SK-N-SH (cell line): ENCODE data around the gene UNC119. TPM values are rescaled to one million over a fixed set of nuclear protein-coding genes. Genes with fewer than 3 reads are reported as not detected.

Experiments
- CTCF ChIA-PET: fragments of 300-600, 350-600 bp; formaldehyde crosslinking; extraction: SDS; loops from one replicate; lab custom pipeline; 2021; lab: Yijun Ruan, JAX
- POLR2A ChIA-PET: fragments of 350-600 bp; sonication (Branson Sonifier 250); formaldehyde crosslinking; extraction: SDS; loops from one replicate; lab custom pipeline; 2020; ENCODE audit warnings: antibody characterized with exemption, inconsistent platforms; lab: Yijun Ruan, JAX
- DNase-seq: peaks from one replicate; pipeline ENCODE4 v3.0.0; 2012
- H2AFZ ChIP-seq: fragments of 200-600 bp; sonication (generic); 2 replicates; pipeline ENCODE4 v1.8.1; 2016; ENCODE audit warnings: antibody characterized with exemption, mild to moderate bottlenecking, low read depth
- H3F3A ChIP-seq: fragments of 200-600 bp; sonication (generic); replicated peaks from 2 replicates; pipeline ENCODE3; 2016; ENCODE audit warnings: antibody characterized with exemption, mild to moderate bottlenecking; ENCODE audit not compliant: insufficient read depth
- H3K27ac ChIP-seq, 2 experiments: fragments of 200-500 bp in 1 of 2; fragments of 200-600 bp in 1 of 2; sonication (Bioruptor generic) in 1 of 2; sonication (generic), shearing (Covaris generic) in 1 of 2; 2 replicates each; pipeline versions ENCODE4 v1.5.1 to v1.6.1; 2014 to 2016; ENCODE audit warnings: low read depth in 2 of 2, inconsistent platforms in 1 of 2, low read length in 1 of 2, mild to moderate bottlenecking in 1 of 2, mixed read lengths in 1 of 2
- H3K27me3 ChIP-seq: fragments of 200-600 bp; sonication (generic), shearing (Covaris generic); 2 replicates; pipeline ENCODE4 v1.6.1; 2016; ENCODE audit warnings: mixed run types; ENCODE audit not compliant: insufficient read depth
- H3K36me3 ChIP-seq, 2 experiments: fragments of 200-500 bp in 1 of 2; fragments of 200-600 bp in 1 of 2; sonication (Bioruptor generic) in 1 of 2; sonication (generic) in 1 of 2; replicated peaks in 1 of 2; 2 replicates each; pipeline versions ENCODE3 to v1.5.1; 2014 to 2016; ENCODE audit warnings: low read length in 1 of 2, mild to moderate bottlenecking in 1 of 2; ENCODE audit not compliant: insufficient read depth in 2 of 2, control insufficient read depth in 1 of 2
- H3K4me1 ChIP-seq, 2 experiments: fragments of 200-500 bp in 1 of 2; fragments of 200-600 bp in 1 of 2; sonication (Bioruptor generic) in 1 of 2; sonication (generic), shearing (Covaris generic) in 1 of 2; 2 replicates each; pipeline versions ENCODE4 v1.5.1 to v1.6.1; 2014 to 2016; ENCODE audit warnings: low read depth in 1 of 2, low read length in 1 of 2, mixed run types in 1 of 2; ENCODE audit not compliant: insufficient read depth in 2 of 2, control insufficient read depth in 1 of 2
- H3K4me2 ChIP-seq: fragments of 200-600 bp; sonication (generic), shearing (Covaris generic); 2 replicates; pipeline ENCODE4 v1.6.1; 2017; ENCODE audit warnings: mixed run types
- H3K4me3 ChIP-seq, 2 experiments: fragments of 200-500 bp in 1 of 2; fragments of 200-600 bp in 1 of 2; sonication (Bioruptor generic) in 1 of 2; sonication (generic), shearing (Covaris generic) in 1 of 2; 2 replicates each; pipeline versions ENCODE4 v1.5.1 to v1.8.1; 2014 to 2016; ENCODE audit warnings: low read depth in 2 of 2, inconsistent platforms in 1 of 2, low read length in 1 of 2, mild to moderate bottlenecking in 1 of 2, mixed read lengths in 1 of 2, moderate library complexity in 1 of 2
- H3K79me2 ChIP-seq: fragments of 200-600 bp; sonication (generic); 2 replicates; pipeline ENCODE4 v1.8.1; 2017; ENCODE audit warnings: mild to moderate bottlenecking; ENCODE audit not compliant: insufficient read depth
- H3K9ac ChIP-seq: fragments of 200-600 bp; sonication (generic); 2 replicates; pipeline ENCODE4 v1.6.1; 2017; ENCODE audit warnings: mixed run types
- H3K9me2 ChIP-seq: fragments of 200-600 bp; sonication (generic); 2 replicates; pipeline ENCODE4 v1.6.1; 2017; ENCODE audit warnings: mixed run types
- H3K9me3 ChIP-seq: fragments of 200-600 bp; sonication (generic); 2 replicates; pipeline ENCODE4 v1.6.1; 2017; ENCODE audit warnings: mixed run types, mild to moderate bottlenecking, moderate library complexity
- H4K20me1 ChIP-seq: fragments of 200-600 bp; sonication (generic); 2 replicates; pipeline ENCODE4 v1.6.1; 2017; ENCODE audit warnings: mild to moderate bottlenecking, mixed run types; ENCODE audit not compliant: insufficient read depth
- CHD2 ChIP-seq: fragments of 150-350 bp; IDR thresholded peaks from 2 replicates; pipeline ENCODE4 v1.6.1; 2018; ENCODE audit warnings: low read length; ENCODE audit not compliant: partially characterized antibody
- CTCF ChIP-seq: fragments of 200-600 bp; sonication (generic); IDR thresholded peaks from 2 replicates; pipeline ENCODE4 v1.6.1; 2017; ENCODE audit warnings: antibody characterized with exemption, mild to moderate bottlenecking, moderate library complexity
- ELF1 ChIP-seq: IDR thresholded peaks from 2 replicates; pipeline ENCODE4 v1.4.0; 2012
- EP300 ChIP-seq, 2 experiments: IDR thresholded peaks; 2 replicates each; pipeline versions ENCODE4 v1.4.0 to v1.6.1; 2012; ENCODE audit warnings: borderline replicate concordance in 1 of 2, low read depth in 1 of 2, low read length in 1 of 2
- EZH2phosphoT487 ChIP-seq: fragments of 200-600 bp; sonication (generic); IDR thresholded peaks from 2 replicates; pipeline ENCODE4 v1.6.1; 2017; ENCODE audit warnings: low read depth, mixed run types, mild to moderate bottlenecking, antibody characterized with exemption, moderate library complexity, borderline replicate concordance
- FOSL2 ChIP-seq: IDR thresholded peaks from 2 replicates; pipeline ENCODE4 v1.4.0; 2012; ENCODE audit warnings: low read depth, mild to moderate bottlenecking, moderate library complexity, borderline replicate concordance
- FOXM1 ChIP-seq: IDR thresholded peaks from 2 replicates; pipeline ENCODE4 v1.4.0; 2012; ENCODE audit warnings: low read depth, mild to moderate bottlenecking
- GABPA ChIP-seq: IDR thresholded peaks from 2 replicates; pipeline ENCODE4 v1.4.0; 2012; ENCODE audit warnings: low read depth, mild to moderate bottlenecking
- JUND ChIP-seq: IDR thresholded peaks from 2 replicates; pipeline ENCODE4 v1.4.0; 2012
- MAX ChIP-seq: IDR thresholded peaks from 2 replicates; pipeline ENCODE4 v1.4.0; 2012; ENCODE audit warnings: low read depth
- MEF2A ChIP-seq: IDR thresholded peaks from 2 replicates; pipeline ENCODE4 v1.4.0; 2012; ENCODE audit warnings: low read depth, borderline replicate concordance
- NRF1 ChIP-seq: IDR thresholded peaks from 2 replicates; pipeline ENCODE4 v1.6.1; 2012; ENCODE audit warnings: low read depth, mild to moderate bottlenecking, low read length
- PBX3 ChIP-seq: IDR thresholded peaks from 2 replicates; pipeline ENCODE4; 2012
- REST ChIP-seq: IDR thresholded peaks from 2 replicates; pipeline ENCODE4 v1.6.1; 2012; ENCODE audit warnings: mild to moderate bottlenecking, low read depth, low read length, moderate library complexity
- RFX5 ChIP-seq: IDR thresholded peaks from 2 replicates; pipeline ENCODE4 v1.6.1; 2012; ENCODE audit warnings: mild to moderate bottlenecking, improper control_type of control experiment, low read length
- SIN3A ChIP-seq: IDR thresholded peaks from 2 replicates; pipeline ENCODE4 v1.6.1; 2012; ENCODE audit warnings: low read depth, mild to moderate bottlenecking, low read length, moderate library complexity, borderline replicate concordance
- SMC3 ChIP-seq: IDR thresholded peaks from 2 replicates; pipeline ENCODE4 v1.6.1; 2012; ENCODE audit warnings: low read depth, low read length, improper control_type of control experiment
- TCF12 ChIP-seq: IDR thresholded peaks from 2 replicates; pipeline ENCODE4 v1.4.0; 2012
- TEAD4 ChIP-seq: IDR thresholded peaks from 2 replicates; pipeline ENCODE4 v1.4.0; 2012; ENCODE audit warnings: mild to moderate bottlenecking, borderline replicate concordance; ENCODE audit not compliant: insufficient read depth
- YY1 ChIP-seq: IDR thresholded peaks from 2 replicates; pipeline ENCODE4 v1.4.0; 2012; ENCODE audit warnings: low read depth, mild to moderate bottlenecking
- WGBS: methylation state at CpG from one replicate; pipeline ENCODE4 v1.1.6; 2017; ENCODE audit warnings: low lambda C conversion rate; 5-methylcytosine and 5-hydroxymethylcytosine counted together
- polyA plus RNA-seq, 3 experiments: library from polyadenylated mRNA; depleted of rRNA; stranded (reverse); fragments of >200 nt; gene quantifications; 2 replicates each; pipeline ENCODE4 v1.2.3, GENCODE V29; 2012
- TF ChIP-seq, protein P1 (sequence below): IDR thresholded peaks from 2 replicates; pipeline ENCODE4 v1.4.0; 2012; ENCODE audit warnings: low read depth, borderline replicate concordance

UNC119 gene
- polyA plus RNA-seq, 1 of the 3 experiments (the other 2 are of a cell fraction), result 89.9 TPM

- H3K9ac ChIP-seq, result no peak overlapping the region
- H3K4me2 ChIP-seq, result no peak overlapping the region
- WGBS, result 55% methylated on average over 2 of the region's 2 CpGs
- H3K4me1 ChIP-seq, result peaks cover 0 to 12% of the 10 kb centered on the region in 2 experiments; a peak in 2 of 4 replicates
- H3K36me3 ChIP-seq, result peaks cover 0 to 17% of the 10 kb centered on the region in 2 experiments
- no peaks in the 10 kb centered on the region; the same call in 1 of the 2 replicates for H4K20me1 ChIP-seq
- H3K9me2 ChIP-seq, result no peaks in the 10 kb centered on the region
- no peaks in the 10 kb centered on the region for H3K9me3 ChIP-seq
- DNase-seq, result no peak
- H2AFZ ChIP-seq, result no peak overlapping the region
- TF ChIP-seq MAX (no peak), ELF1 (no peak), YY1 (no peak), REST (no peak), MEF2A (no peak), SMC3 (no peak), NRF1 (no peak), FOSL2 (no peak), FOXM1 (no peak), CTCF (no peak), TCF12 (no peak)
- ChIA-PET POLR2A (no interaction called here), CTCF (interaction anchor here (1.6 to 4.4 kb wide), 2 partner anchors 11 to 42 kb away, joined by 4 to 47 read pairs; no protein-coding TSS in a partner anchor)
- H3K27ac ChIP-seq, result no peak overlapping the region
- no peaks in the 10 kb centered on the region for H3F3A ChIP-seq
- H3K79me2 ChIP-seq, result no peaks in the 10 kb centered on the region
- no peaks in the 10 kb centered on the region for H3K27me3 ChIP-seq
- no peak overlapping the region for H3K4me3 ChIP-seq
These were observed 7.3 kb downstream of the UNC119 start for GRCh38 chr17:28545141-28545503.

DNA sequence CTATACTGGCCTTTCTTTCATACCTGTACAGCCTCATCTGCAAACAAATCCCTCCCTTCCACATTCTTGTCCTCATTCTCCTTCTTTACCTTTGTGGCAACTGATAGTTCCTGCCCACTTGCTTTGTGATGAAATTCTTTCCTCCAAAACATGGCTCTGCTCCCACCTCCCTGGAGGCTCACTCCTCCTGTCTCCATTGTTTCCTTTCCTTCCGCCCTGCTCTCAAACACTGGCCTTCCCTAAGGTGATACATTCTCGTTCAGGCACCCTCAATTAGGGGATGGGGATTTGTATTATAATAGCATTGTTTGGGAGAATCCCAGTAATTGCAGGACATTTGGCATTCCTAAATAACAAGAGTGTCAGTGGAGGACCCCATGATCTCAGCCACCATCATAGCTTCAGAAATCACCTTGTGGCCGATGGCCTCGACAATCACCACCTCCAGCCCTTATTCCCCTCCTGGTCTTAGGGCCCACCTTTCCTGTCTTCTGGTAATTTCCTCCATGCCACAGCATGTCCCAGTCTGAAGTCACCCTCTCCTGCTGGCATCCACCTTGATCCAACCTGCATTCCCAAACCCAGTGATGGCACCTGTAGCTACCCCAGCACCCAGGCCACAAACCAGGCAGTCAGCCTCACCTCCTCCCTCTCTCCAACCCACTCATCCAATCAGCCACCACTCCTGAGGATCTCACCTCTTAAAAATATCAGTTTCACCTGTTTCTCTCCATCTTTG, 7.9 kb downstream of the UNC119 start:
- no peaks in the 10 kb centered on the region for H3K9me2 ChIP-seq
- WGBS, result 75% methylated on average over 4 of the region's 4 CpGs
- no peaks in the 10 kb centered on the region for H3K9me3 ChIP-seq
- H3F3A ChIP-seq, result no peaks in the 10 kb centered on the region
- TF ChIP-seq NRF1 (no peak), CHD2 (no peak), JUND (no peak), PBX3 (no peak), SIN3A (no peak), GABPA (no peak), RFX5 (no peak), EP300 (IDR thresholded peaks at IDR 0.05; ENCODE audit: borderline replicate concordance in 1 of 2, low read depth in 1 of 2, low read length in 1 of 2) (no peak), YY1 (no peak), TEAD4 (no peak), EZH2phosphoT487 (no peak)
- TF ChIP-seq, protein P1, sequence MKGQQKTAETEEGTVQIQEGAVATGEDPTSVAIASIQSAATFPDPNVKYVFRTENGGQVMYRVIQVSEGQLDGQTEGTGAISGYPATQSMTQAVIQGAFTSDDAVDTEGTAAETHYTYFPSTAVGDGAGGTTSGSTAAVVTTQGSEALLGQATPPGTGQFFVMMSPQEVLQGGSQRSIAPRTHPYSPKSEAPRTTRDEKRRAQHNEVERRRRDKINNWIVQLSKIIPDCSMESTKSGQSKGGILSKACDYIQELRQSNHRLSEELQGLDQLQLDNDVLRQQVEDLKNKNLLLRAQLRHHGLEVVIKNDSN, result no peak
- TF ChIP-seq, all 33 proteins: peak for 0
- POLR2A ChIA-PET, result no interaction called here
- no peaks in the 10 kb centered on the region for H4K20me1 ChIP-seq
- no peak overlapping the region for H3K4me3 ChIP-seq
- H3K27ac ChIP-seq, result no peak overlapping the region
- no peak overlapping the region for H3K9ac ChIP-seq
- no peaks in the 10 kb centered on the region for H3K79me2 ChIP-seq
- no peaks in the 10 kb centered on the region for H3K27me3 ChIP-seq
- H3K4me2 ChIP-seq, result no peak overlapping the region
- CTCF ChIA-PET, result interaction anchor here (1.6 to 4.4 kb wide), 2 partner anchors 11 to 42 kb away, joined by 4 to 47 read pairs; no protein-coding TSS in a partner anchor
- peaks cover 0 to 6% of the 10 kb centered on the region in 2 experiments; a peak in 1 of 4 replicates for H3K4me1 ChIP-seq
- DNase-seq, result no peak
- peaks cover 0 to 17% of the 10 kb centered on the region in 2 experiments for H3K36me3 ChIP-seq
- H2AFZ ChIP-seq, result no peak overlapping the region
